NCI-H1092 treated with DMSO at 0.1 percent for 48 hours (cell line): ENCODE results near the gene TBCB.
A peak's percentile ranks its signal among the peaks of the same experiment; 100 is the strongest.
"Not testable (repeated sequence)": the region's sequence is repeated elsewhere in the genome, so short reads cannot be mapped to it uniquely, and the experiment has no call there.

ENCODE experiments used
- DNase-seq: peaks from one replicate; lab custom pipeline; 2025; lab: John Stamatoyannopoulos, UW

Gene TBCB

GRCh38 chr19:36115453-36116343 lies at the start of gene TBCB:
Gene TBCB, plus strand, starts transcription at chr19:36115468. Its CDS starts 93 bp downstream, at chr19:36115561.
- DNase-seq = peak; percentile 40

- DNase-seq = no peak
Observed at GRCh38 chr19:36067681-36068080, 47.6 kb upstream of the TBCB start.

GRCh38 chr19:36068810-36069499 lies 46.3 kb upstream of the TBCB start:
- not testable (repeated sequence) for DNase-seq

GRCh38 chr19:36072081-36072480 lies 43.2 kb upstream of the TBCB start:
- DNase-seq = no peak

- no peak for DNase-seq
Observed at GRCh38 chr19:36073121-36073876, 42.0 kb upstream of the TBCB start.

GRCh38 chr19:36079389-36079945 lies 35.8 kb upstream of the TBCB start:
- DNase-seq = no peak

- DNase-seq = no peak
Observed at GRCh38 chr19:36081385-36081784, 33.9 kb upstream of the TBCB start.

- DNase-seq = no peak
Observed at GRCh38 chr19:36081894-36082293, 33.4 kb upstream of the TBCB start.

- DNase-seq = no peak
Observed at GRCh38 chr19:36082916-36083315, 32.4 kb upstream of the TBCB start.

GRCh38 chr19:36084231-36085009 lies 30.8 kb upstream of the TBCB start:
- DNase-seq = no peak

GRCh38 chr19:36086326-36086725 lies 28.9 kb upstream of the TBCB start:
- DNase-seq = no peak

- DNase-seq = no peak
Observed at GRCh38 chr19:36089847-36090246, 25.4 kb upstream of the TBCB start.

- DNase-seq = no peak
Observed at GRCh38 chr19:36090910-36091695, 24.2 kb upstream of the TBCB start.

GRCh38 chr19:36092566-36092965 lies 22.7 kb upstream of the TBCB start:
- no peak for DNase-seq

- DNase-seq = no peak
Observed at GRCh38 chr19:36093146-36093662, 22.1 kb upstream of the TBCB start.

GRCh38 chr19:36093687-36094086 lies 21.6 kb upstream of the TBCB start:
- no peak for DNase-seq

- DNase-seq = no peak
Observed at GRCh38 chr19:36097036-36097435, 18.2 kb upstream of the TBCB start.

GRCh38 chr19:36099166-36099785 lies 16.0 kb upstream of the TBCB start:
- DNase-seq = no peak

GRCh38 chr19:36100476-36100875 lies 14.8 kb upstream of the TBCB start:
- no peak for DNase-seq
